Prostate gland (tissue), 2 donors: ENCODE data around the gene MYO1H.

ENCODE experiments used
- POLR2A ChIP-seq: fragments of 450-650 bp; IDR thresholded peaks from one replicate; pipeline ENCODE4 v1.6.1; 2016; ENCODE audit warnings: antibody characterized with exemption, mild to moderate bottlenecking
- POLR2AphosphoS5 ChIP-seq: sonication (generic); formaldehyde crosslinking; IDR thresholded peaks from one replicate; pipeline ENCODE4 v1.6.1; 2017; ENCODE audit warnings: antibody characterized with exemption
- TF ChIP-seq, protein P1 (sequence below), 4 experiments: fragments of 200-600 bp in 2 of 4; fragments of 450-650 bp in 2 of 4; sonication (generic) in 2 of 4; IDR thresholded peaks; 1 replicate in 3 of 4; 2 replicates in 1 of 4; pipeline ENCODE4 v1.5.1; 2016 to 2019; ENCODE audit warnings: antibody characterized with exemption in 4 of 4, mild to moderate bottlenecking in 2 of 4, moderate library complexity in 2 of 4

DNA sequence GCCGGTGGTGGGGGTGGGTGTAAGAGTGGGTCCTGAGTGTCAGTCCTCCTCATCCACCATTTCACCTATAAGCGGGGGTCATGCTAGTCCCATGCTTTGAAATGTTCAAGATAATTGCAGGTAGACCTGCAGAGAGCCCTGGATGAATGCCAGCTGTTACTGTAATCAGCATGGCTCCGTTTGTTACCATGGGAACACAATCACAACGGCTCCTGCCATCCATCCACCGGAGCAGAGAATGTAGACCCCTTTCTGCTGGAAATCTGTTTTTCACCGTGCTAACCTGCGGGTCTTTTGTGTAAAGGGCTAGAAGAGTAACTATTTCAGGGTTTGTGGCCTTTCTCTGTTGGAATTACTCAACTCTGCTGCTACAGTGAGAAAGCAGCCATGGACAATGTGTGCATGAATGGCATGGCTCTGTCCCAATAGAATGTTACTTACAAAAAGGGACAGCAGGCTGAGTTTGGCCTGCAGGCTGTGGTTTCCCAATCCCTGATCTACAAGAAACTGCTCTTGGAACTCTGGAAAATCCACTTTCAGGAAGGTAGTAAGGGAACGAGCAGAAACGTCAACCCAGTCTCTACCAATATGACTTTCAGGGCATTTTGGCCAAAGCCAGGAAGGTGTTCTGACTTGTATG, 93.3 kb downstream of the MYO1H start:
- TF ChIP-seq, protein P1, sequence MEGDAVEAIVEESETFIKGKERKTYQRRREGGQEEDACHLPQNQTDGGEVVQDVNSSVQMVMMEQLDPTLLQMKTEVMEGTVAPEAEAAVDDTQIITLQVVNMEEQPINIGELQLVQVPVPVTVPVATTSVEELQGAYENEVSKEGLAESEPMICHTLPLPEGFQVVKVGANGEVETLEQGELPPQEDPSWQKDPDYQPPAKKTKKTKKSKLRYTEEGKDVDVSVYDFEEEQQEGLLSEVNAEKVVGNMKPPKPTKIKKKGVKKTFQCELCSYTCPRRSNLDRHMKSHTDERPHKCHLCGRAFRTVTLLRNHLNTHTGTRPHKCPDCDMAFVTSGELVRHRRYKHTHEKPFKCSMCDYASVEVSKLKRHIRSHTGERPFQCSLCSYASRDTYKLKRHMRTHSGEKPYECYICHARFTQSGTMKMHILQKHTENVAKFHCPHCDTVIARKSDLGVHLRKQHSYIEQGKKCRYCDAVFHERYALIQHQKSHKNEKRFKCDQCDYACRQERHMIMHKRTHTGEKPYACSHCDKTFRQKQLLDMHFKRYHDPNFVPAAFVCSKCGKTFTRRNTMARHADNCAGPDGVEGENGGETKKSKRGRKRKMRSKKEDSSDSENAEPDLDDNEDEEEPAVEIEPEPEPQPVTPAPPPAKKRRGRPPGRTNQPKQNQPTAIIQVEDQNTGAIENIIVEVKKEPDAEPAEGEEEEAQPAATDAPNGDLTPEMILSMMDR (IDR thresholded peaks at IDR 0.05): no peak
- TF ChIP-seq POLR2AphosphoS5 (no peak), POLR2A (no peak)
